ENCODE data around the gene SLCO1B3.
"Not testable (repeated sequence)": the region's sequence is repeated elsewhere in the genome, so short reads cannot be mapped to it uniquely, and the experiment has no call there.

SLCO1B3 gene

GRCh38 chr12:20810487-20810886 lies at the start of gene SLCO1B3:
Gene SLCO1B3, plus strand, starts transcription at chr12:20810705. Its CDS starts 5,034 bp downstream, at chr12:20815739.
- TF ChIP-seq CTCF (IDR thresholded peaks at IDR 0.05; ENCODE audit: extremely low read depth, missing control alignments): no peak
- no peak for DNase-seq (ENCODE audit: low spot score)

GRCh38 chr12:20777420-20777819 lies 33.1 kb upstream of the SLCO1B3 start:
- no peak for DNase-seq (ENCODE audit: low spot score)
- no peak for TF ChIP-seq CTCF (IDR thresholded peaks at IDR 0.05; ENCODE audit: extremely low read depth, missing control alignments)

- no peak for TF ChIP-seq CTCF (IDR thresholded peaks at IDR 0.05; ENCODE audit: extremely low read depth, missing control alignments)
- DNase-seq (ENCODE audit: low spot score): no peak
Measured at GRCh38 chr12:20778969-20779368, 31.5 kb upstream of the SLCO1B3 start.

DNA sequence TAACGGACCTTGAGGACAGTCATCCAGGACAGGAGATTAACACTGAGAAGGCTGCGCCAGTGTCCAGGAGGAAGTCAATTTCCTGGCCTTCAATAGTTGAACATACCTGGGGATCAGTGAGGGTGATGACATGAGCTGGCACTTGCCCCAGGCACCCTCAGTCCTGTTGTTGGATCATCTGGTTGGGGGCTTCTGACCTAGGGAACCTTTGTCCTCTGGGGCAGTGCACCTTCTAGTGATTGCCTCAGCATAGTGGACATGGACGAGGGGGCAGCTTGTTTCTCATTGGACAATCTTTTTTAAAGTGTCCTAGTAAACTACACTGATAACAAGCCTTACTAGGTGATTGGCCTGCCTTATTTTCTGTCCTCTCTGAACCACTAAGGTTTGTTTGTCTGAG lies 30.5 kb upstream of the SLCO1B3 start:
- not testable (repeated sequence) for DNase-seq (ENCODE audit: low spot score)

- DNase-seq (ENCODE audit: low spot score): not testable (repeated sequence)
Measured at GRCh38 chr12:20783796-20784357, 26.6 kb upstream of the SLCO1B3 start.

DNA sequence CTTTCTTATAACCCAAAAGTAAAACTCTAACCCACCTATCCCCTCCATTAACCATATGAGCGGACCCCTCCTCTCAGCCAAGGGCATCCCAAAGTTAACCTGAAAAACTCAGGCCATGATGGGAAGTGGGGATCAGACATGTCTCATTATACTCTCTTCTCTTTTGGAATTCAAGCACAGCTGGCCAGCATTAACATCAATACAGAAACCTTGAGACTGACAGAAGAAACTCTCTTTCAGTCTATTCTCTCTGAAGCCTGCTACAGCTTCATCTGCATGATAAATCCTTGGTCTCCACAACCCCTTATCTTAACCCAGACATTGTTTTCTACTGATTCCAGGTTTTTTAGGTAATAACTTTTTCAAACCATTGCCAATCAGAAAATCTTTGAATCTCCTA lies 17.5 kb upstream of the SLCO1B3 start:
- no peak for DNase-seq (ENCODE audit: low spot score)
- no peak for TF ChIP-seq CTCF (IDR thresholded peaks at IDR 0.05; ENCODE audit: extremely low read depth, missing control alignments)

- DNase-seq (ENCODE audit: low spot score): no peak
- no peak for TF ChIP-seq CTCF (IDR thresholded peaks at IDR 0.05; ENCODE audit: extremely low read depth, missing control alignments)
Measured at GRCh38 chr12:20798554-20798953, 12.0 kb upstream of the SLCO1B3 start.

DNA sequence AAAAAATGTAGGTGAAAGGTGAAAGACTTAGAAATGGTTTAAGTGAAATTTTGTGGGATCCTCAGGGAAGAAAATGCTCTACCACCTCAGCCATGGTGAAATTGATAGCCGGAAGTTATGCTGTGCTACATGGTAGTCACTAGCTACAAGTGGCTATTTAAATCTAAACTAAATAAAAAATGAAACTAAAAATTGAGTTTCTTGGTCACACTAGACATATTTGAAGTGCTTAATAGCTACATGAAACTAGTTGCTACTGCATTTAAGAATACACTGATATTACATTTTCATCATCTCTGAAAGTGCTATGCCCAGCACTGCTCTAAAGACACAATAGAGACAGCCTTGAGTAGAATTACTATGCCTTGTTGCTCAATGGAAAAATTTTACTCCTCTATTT lies 10.3 kb upstream of the SLCO1B3 start:
- TF ChIP-seq CTCF (IDR thresholded peaks at IDR 0.05; ENCODE audit: extremely low read depth, missing control alignments): no peak
- DNase-seq (ENCODE audit: low spot score): no peak

All from GM20000 (cell line).